ENCODE measurements around the gene TSHZ3.

- TF ChIP-seq POLR2A (IDR thresholded peaks at IDR 0.05) = no peak
- TF ChIP-seq, protein P1, sequence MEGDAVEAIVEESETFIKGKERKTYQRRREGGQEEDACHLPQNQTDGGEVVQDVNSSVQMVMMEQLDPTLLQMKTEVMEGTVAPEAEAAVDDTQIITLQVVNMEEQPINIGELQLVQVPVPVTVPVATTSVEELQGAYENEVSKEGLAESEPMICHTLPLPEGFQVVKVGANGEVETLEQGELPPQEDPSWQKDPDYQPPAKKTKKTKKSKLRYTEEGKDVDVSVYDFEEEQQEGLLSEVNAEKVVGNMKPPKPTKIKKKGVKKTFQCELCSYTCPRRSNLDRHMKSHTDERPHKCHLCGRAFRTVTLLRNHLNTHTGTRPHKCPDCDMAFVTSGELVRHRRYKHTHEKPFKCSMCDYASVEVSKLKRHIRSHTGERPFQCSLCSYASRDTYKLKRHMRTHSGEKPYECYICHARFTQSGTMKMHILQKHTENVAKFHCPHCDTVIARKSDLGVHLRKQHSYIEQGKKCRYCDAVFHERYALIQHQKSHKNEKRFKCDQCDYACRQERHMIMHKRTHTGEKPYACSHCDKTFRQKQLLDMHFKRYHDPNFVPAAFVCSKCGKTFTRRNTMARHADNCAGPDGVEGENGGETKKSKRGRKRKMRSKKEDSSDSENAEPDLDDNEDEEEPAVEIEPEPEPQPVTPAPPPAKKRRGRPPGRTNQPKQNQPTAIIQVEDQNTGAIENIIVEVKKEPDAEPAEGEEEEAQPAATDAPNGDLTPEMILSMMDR (IDR thresholded peaks at IDR 0.05) = no peak
Observed at GRCh38 chr19:31261603-31262212, 87.5 kb downstream of the TSHZ3 start.

Measured in uterus (tissue), 2 donors.